Adrenal gland (tissue), 12 donors: Measurements from ENCODE around the gene DYNLL1. TPM values are rescaled to one million over a fixed set of nuclear protein-coding genes. Genes with fewer than 3 reads are reported as not detected.

Experiments used
- DNase-seq, 7 donors: peaks; one replicate each; pipeline ENCODE4 v3.0.0-alpha.2; 2019 to 2020
- H3K27ac ChIP-seq, 5 donors: fragments of 200-600 bp; sonication (generic) in 4 of 5; 1 replicate in 3 of 5; 2 replicates in 2 of 5; pipeline versions ENCODE4 v1.5.1 to v1.8.0; 2016 to 2020; ENCODE audit warnings: mild to moderate bottlenecking in 1 of 5
- H3K27me3 ChIP-seq: fragments of 200-600 bp; 2 replicates; pipeline ENCODE4 v1.8.0; 2021
- H3K36me3 ChIP-seq, 2 donors: fragments of 200-600 bp; replicated peaks in 1 of 2; 1 replicate in 1 of 2; 2 replicates in 1 of 2; pipeline versions ENCODE4 v1.5.1 to v1.8.0; 2018 to 2022
- H3K4me1 ChIP-seq, 2 donors: fragments of 200-600 bp; replicated peaks in 1 of 2; 1 replicate in 1 of 2; 2 replicates in 1 of 2; pipeline versions ENCODE4 v1.5.1 to v1.8.0; 2018 to 2021
- H3K4me3 ChIP-seq, 4 donors: fragments of 200-600 bp; sonication (generic) in 3 of 4; one replicate each; pipeline ENCODE4 v1.5.1; 2016 to 2018
- H3K9me3 ChIP-seq, 3 donors: fragments of 200-600 bp; sonication (generic) in 1 of 3; replicated peaks in 1 of 3; 1 replicate in 2 of 3; 2 replicates in 1 of 3; pipeline versions ENCODE4 v1.5.1 to v1.8.0; 2016 to 2021
- POLR2A ChIP-seq, 2 donors: fragments of 450-650 bp; IDR thresholded peaks; one replicate each; pipeline ENCODE4 v1.6.1; 2017; ENCODE audit warnings: antibody characterized with exemption in 2 of 2, mild to moderate bottlenecking in 2 of 2, moderate library complexity in 1 of 2
- WGBS, 4 donors: extraction: QIAGEN DNeasy Blood & Tissue Kit in 2 of 4; methylation state at CpG; one replicate each; pipeline versions ENCODE4 v1.1.5 to v1.1.7; 2013 to 2017; 5-methylcytosine and 5-hydroxymethylcytosine counted together
- intact Hi-C, 2 donors: fragments of 100-400 bp; cut with DNase I; formaldehyde crosslinking; loops; one replicate each; pipeline versions ENCODE4 v1.14.1 to v1.15.0; 2022 to 2023
- polyA plus RNA-seq, 3 donors: library from polyadenylated mRNA; stranded (reverse); fragments of 200-250 nt in 2 of 3; fragments of 350-450 nt in 1 of 3; fragmentation: Illumina TruSeq in 1 of 3; extraction: RNeasy Lipid Tissue Mini Kit (QIAGEN cat#74804) in 1 of 3; gene quantifications; one replicate each; pipeline ENCODE4 v1.2.3, GENCODE V29; 2013 to 2014
- total RNA-seq, 9 donors: library from RNA; depleted of rRNA in 4 of 9; stranded (reverse); fragments of >200 nt in 4 of 9; fragments of 120-200 nt in 1 of 9; fragmentation: NEBNext Ultra II Directional in 1 of 9; extraction: Animal tissue kit (Norgen Biotek cat#: 25700) in 1 of 9; gene quantifications; one replicate each; pipeline versions ENCODE4 v1.1.0 to v1.2.4, GENCODE V29; 2013 to 2023
- TF ChIP-seq, protein P1 (sequence below), 6 experiments: fragments of 450-650 bp in 4 of 6; fragments of 200-600 bp in 2 of 6; sonication (generic) in 1 of 6; IDR thresholded peaks; 1 replicate in 5 of 6; 2 replicates in 1 of 6; pipeline versions ENCODE4 v1.5.1 to v1.8.0; 2016 to 2021; ENCODE audit warnings: antibody characterized with exemption in 6 of 6, mild to moderate bottlenecking in 2 of 6, moderate library complexity in 1 of 6
- donor health status: healthy with polysubstance abuse.
- donor health status: Bipolar disorder and iron deficiency.
- donor health status: DM: yes; HTN: yes; CAD: no.
- donor health status: DM: no; HTN: no; CAD: no.
- donor health status: DM: no; HTN: no; CAD: no.
- donor health status: DM: yes; HTN: yes; CAD: no.

Gene DYNLL1
- total and polyA plus RNA-seq, 12 donors, result 168 to 463 (median 307) TPM

DNA sequence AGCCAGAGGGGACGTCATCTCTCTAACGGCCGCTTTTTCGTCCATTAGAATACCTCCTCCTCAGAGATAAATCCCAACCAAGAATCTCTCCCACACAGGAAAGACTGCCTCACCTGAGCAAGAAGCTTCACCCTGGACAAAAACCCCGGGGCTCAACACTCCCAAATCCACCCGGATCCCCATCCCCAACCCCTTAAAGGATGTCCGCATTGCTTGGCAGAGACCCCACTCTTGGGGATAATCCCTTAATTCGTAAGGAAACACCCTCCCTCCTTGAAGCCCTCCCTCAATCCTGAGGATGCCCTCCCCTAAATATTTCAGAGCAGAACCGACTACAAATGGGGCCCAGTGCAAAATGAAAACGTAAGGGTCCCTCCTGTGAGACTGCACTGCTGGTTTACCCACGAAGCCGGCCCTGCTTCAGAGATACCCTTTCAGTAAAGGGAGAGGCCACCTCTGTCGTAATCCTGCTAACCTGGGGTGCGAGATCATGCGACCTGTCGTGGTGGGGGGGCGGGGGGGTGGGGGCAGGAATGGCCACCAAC lies 655 bp upstream of the DYNLL1 start:
- TF ChIP-seq, protein P1, sequence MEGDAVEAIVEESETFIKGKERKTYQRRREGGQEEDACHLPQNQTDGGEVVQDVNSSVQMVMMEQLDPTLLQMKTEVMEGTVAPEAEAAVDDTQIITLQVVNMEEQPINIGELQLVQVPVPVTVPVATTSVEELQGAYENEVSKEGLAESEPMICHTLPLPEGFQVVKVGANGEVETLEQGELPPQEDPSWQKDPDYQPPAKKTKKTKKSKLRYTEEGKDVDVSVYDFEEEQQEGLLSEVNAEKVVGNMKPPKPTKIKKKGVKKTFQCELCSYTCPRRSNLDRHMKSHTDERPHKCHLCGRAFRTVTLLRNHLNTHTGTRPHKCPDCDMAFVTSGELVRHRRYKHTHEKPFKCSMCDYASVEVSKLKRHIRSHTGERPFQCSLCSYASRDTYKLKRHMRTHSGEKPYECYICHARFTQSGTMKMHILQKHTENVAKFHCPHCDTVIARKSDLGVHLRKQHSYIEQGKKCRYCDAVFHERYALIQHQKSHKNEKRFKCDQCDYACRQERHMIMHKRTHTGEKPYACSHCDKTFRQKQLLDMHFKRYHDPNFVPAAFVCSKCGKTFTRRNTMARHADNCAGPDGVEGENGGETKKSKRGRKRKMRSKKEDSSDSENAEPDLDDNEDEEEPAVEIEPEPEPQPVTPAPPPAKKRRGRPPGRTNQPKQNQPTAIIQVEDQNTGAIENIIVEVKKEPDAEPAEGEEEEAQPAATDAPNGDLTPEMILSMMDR (IDR thresholded peaks at IDR 0.05), result no peak
- TF ChIP-seq POLR2A (IDR thresholded peaks at IDR 0.05), result no peak
- Histone ChIP-seq H3K36me3 (peaks cover 0 to 15% of the 10 kb centered on the region in 2 donors), H3K4me1 (peaks cover 15 to 22% of the 10 kb centered on the region in 2 donors), H3K4me3 (peak overlapping the region in 2 of 4 donors; percentile 86 to 91), H3K9me3 (no peaks in the 10 kb centered on the region), H3K27ac (peak overlapping the region in 2 of 5 donors; percentile 87 to 90), H3K27me3 (no peaks in the 10 kb centered on the region)
- DNase-seq, result peak in 1 of 7 donors; percentile 29
- intact Hi-C loops, result no loop called here
- WGBS, 4 donors, result 24 to 50% (median 35%) methylated on average over 9 to 17 of the region's 17 CpGs

DNA sequence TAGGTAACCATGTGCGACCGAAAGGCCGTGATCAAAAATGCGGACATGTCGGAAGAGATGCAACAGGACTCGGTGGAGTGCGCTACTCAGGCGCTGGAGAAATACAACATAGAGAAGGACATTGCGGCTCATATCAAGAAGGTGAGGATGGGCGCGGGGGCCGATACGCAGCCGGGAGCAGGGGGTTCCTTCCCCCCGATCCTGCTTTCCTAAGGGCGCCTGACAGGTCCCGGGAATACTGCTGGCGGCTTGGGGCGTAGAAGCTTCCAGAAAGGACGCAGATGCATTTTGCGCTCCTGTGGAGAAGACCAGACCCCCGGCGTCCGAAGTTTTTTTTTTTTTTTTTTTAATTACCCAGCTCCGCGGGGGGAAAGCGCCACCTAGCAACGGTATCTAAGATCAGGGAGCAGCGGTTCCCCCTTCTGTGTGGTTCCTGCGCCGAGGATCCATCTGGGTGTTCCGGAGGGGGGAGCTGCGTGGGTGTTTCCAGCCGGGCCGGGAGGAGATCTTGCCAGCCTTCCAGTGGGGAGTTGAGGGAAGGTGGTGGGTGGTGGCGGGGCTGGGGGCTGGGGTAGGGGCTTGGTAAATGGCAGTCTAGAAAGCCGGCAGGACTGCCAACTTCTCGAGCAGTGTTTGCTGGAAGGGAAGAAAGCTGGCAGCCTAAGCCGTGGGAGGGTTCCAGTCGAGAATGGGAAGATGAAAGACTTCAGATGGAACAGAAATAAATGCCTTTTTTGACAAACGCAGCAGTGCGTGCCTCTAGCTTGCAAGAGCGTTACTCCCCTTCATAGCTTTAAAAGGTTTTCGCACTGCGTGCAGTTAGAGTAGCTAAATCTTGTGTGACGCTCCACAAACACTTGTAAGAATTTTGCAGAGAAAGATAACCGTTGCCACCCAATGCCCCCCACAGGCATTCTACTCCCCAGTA lies 764 bp downstream of the DYNLL1 start:
- Histone ChIP-seq H3K27ac (peak overlapping the region in 4 of 5 donors; percentile 63 to 90 (median 82)), H3K36me3 (peaks cover 0 to 15% of the 10 kb centered on the region in 2 donors), H3K4me3 (peak overlapping the region; percentile 38 to 91 (median 77)), H3K9me3 (no peaks in the 10 kb centered on the region), H3K4me1 (peaks cover 15 to 22% of the 10 kb centered on the region in 2 donors), H3K27me3 (no peaks in the 10 kb centered on the region)
- 0 to 1% (median 0%) methylated on average over 35 to 47 of the region's 47 CpGs for WGBS, 4 donors
- peak; percentile 59 to 83 (median 67) for DNase-seq
- TF ChIP-seq POLR2A (IDR thresholded peaks at IDR 0.05), result no peak
- TF ChIP-seq, protein P1 (IDR thresholded peaks at IDR 0.05), result no peak
- intact Hi-C loops, result no loop called here

DNA sequence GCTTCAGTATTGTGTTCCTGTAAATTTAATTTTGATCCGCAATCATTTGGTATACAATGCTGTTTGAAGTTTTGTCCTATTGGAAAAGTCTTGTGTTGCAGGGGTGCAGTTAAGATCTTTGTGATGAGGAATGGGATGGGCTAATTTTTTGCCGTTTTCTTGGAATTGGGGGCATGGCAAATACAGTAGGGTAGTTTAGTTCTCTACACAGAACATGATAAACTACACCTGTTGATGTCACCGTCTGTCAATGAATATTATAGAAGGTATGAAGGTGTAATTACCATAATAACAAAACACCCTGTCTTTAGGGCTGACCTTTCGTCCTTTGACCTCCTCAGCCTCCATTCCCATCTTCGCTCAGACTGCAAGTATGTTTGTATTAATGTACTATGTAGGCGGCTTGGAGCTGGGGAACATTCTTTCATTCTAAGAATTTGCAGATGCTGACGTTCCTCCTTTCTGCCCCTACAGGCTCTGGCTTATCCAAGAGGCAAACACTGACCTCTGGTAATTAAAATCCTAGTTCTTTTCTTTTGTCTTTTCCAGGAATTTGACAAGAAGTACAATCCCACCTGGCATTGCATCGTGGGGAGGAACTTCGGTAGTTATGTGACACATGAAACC lies 1.7 kb downstream of the DYNLL1 start:
- Histone ChIP-seq H3K4me1 (peaks cover 15 to 22% of the 10 kb centered on the region in 2 donors), H3K4me3 (peak overlapping the region in 2 of 4 donors; percentile 86 to 91), H3K36me3 (peaks cover 0 to 15% of the 10 kb centered on the region in 2 donors), H3K9me3 (no peaks in the 10 kb centered on the region), H3K27me3 (no peaks in the 10 kb centered on the region), H3K27ac (peak overlapping the region in 3 of 5 donors; percentile 63 to 90 (median 87))
- TF ChIP-seq, protein P1 (IDR thresholded peaks at IDR 0.05), result no peak
- no peak for TF ChIP-seq POLR2A (IDR thresholded peaks at IDR 0.05)
- DNase-seq, result no peak
- 31 to 41% (median 38%) methylated on average over 9 of the region's 9 CpGs for WGBS, 4 donors
- intact Hi-C loops, result no loop called here
